AG04450 (cell line): ENCODE data around the gene SIGLEC8. TPM values are rescaled to one million over a fixed set of nuclear protein-coding genes. Genes with fewer than 3 reads are reported as not detected.
"Not testable (repeated sequence)": the region's sequence is repeated elsewhere in the genome, so short reads cannot be mapped to it uniquely, and the experiment has no call there.

ENCODE experiments used
- CTCF ChIA-PET: fragments of 300-600, 350-600 bp; formaldehyde crosslinking; extraction: SDS; loops from one replicate; lab custom pipeline; 2022; ENCODE audit warnings: antibody characterized with exemption, inconsistent platforms; lab: Charles Lee
- POLR2A ChIA-PET: fragments of 350-600 bp; formaldehyde crosslinking; extraction: SDS; loops from one replicate; lab custom pipeline; 2021; ENCODE audit warnings: antibody characterized with exemption, inconsistent platforms; lab: Yijun Ruan, JAX
- DNase-seq: peaks from one replicate; pipeline ENCODE4 v3.0.0-alpha.2; 2011; ENCODE audit warnings: low read depth, low spot score
- H3K27ac ChIP-seq: one replicate; pipeline ENCODE4 v1.5.1; 2012; ENCODE audit warnings: low read depth, low read length, control low read depth
- H3K27me3 ChIP-seq: one replicate; pipeline ENCODE4 v1.6.0; 2012; ENCODE audit warnings: low read length; ENCODE audit not compliant: control insufficient read depth, insufficient read depth
- H3K4me3 ChIP-seq: 2 replicates; pipeline ENCODE4 v1.5.1; 2011; ENCODE audit warnings: mild to moderate bottlenecking, low read depth, low read length, control low read depth
- H3K9me3 ChIP-seq: 2 replicates; pipeline ENCODE4 v1.5.1; 2012; ENCODE audit warnings: low read length; ENCODE audit not compliant: control insufficient read depth, insufficient read depth
- CTCF ChIP-seq: IDR thresholded peaks from 2 replicates; pipeline ENCODE4 v1.5.1; 2011; ENCODE audit warnings: low read depth, low read length, control low read depth, inconsistent platforms
- polyA plus RNA-seq: library from polyadenylated mRNA; depleted of rRNA; stranded (reverse); fragments of >200 nt; gene quantifications from 2 replicates; pipeline ENCODE4 v1.2.3, GENCODE V29; 2011

SIGLEC8 gene
- polyA plus RNA-seq, 1 experiment: not detected

GRCh38 chr19:51503286-51503817 is 45.1 kb upstream of the SIGLEC8 start:
- ChIA-PET POLR2A (no interaction called here), CTCF (interaction anchor here (2.3 kb wide), 1 partner anchor 11 kb away, joined by 12 read pairs; no protein-coding TSS in a partner anchor)
- H3K4me3 ChIP-seq: no peak overlapping the region
- no peak overlapping the region for H3K27ac ChIP-seq
- DNase-seq: no peak
- no peak for TF ChIP-seq CTCF
- H3K27me3 ChIP-seq: no peaks in the 10 kb centered on the region
- peaks cover 19% of the 10 kb centered on the region for H3K9me3 ChIP-seq

- ChIA-PET CTCF (no interaction called here), POLR2A (no interaction called here)
- H3K27ac ChIP-seq: no peak within 1 kb of the TSS
- H3K27me3 ChIP-seq: no peaks in the 10 kb centered on the region
- DNase-seq: no peak
- no peak for TF ChIP-seq CTCF
- peaks cover 24% of the 10 kb centered on the region for H3K9me3 ChIP-seq
- no peak within 1 kb of the TSS for H3K4me3 ChIP-seq
These were observed 43.5 kb upstream of the SIGLEC8 start, which contains the start of gene SIGLEC12 for GRCh38 chr19:51501594-51502263. TSS of gene SIGLEC12 (minus strand) at chr19:51501800. CDS start at chr19:51501733, 67 bp downstream.

GRCh38 chr19:51500931-51501330 is 42.7 kb upstream of the SIGLEC8 start:
- peaks cover 24% of the 10 kb centered on the region for H3K9me3 ChIP-seq
- DNase-seq, POLR2A ChIA-PET, CTCF ChIA-PET, H3K27ac ChIP-seq, H3K27me3 ChIP-seq, H3K4me3 ChIP-seq: not testable (repeated sequence)

- H3K27ac ChIP-seq: no peak overlapping the region
- H3K27me3 ChIP-seq: no peaks in the 10 kb centered on the region
- ChIA-PET POLR2A (no interaction called here), CTCF (no interaction called here)
- no peak for TF ChIP-seq CTCF
- H3K9me3 ChIP-seq: peaks cover 24% of the 10 kb centered on the region
- DNase-seq: no peak
- H3K4me3 ChIP-seq: no peak overlapping the region
These were observed 39.4 kb upstream of the SIGLEC8 start for GRCh38 chr19:51497666-51498065.

- peaks cover 13% of the 10 kb centered on the region for H3K9me3 ChIP-seq
- ChIA-PET CTCF (no interaction called here), POLR2A (no interaction called here)
- no peaks in the 10 kb centered on the region for H3K27me3 ChIP-seq
- no peak for TF ChIP-seq CTCF
- H3K27ac ChIP-seq: no peak overlapping the region
- DNase-seq: no peak
- no peak overlapping the region for H3K4me3 ChIP-seq
These were observed 35.5 kb upstream of the SIGLEC8 start for GRCh38 chr19:51493776-51494175.
